ENCODE data around the gene PDXP.

Gene PDXP

GRCh38 chr22:37617431-37617830 is 41.1 kb upstream of the PDXP start:
- TF ChIP-seq, protein P1, sequence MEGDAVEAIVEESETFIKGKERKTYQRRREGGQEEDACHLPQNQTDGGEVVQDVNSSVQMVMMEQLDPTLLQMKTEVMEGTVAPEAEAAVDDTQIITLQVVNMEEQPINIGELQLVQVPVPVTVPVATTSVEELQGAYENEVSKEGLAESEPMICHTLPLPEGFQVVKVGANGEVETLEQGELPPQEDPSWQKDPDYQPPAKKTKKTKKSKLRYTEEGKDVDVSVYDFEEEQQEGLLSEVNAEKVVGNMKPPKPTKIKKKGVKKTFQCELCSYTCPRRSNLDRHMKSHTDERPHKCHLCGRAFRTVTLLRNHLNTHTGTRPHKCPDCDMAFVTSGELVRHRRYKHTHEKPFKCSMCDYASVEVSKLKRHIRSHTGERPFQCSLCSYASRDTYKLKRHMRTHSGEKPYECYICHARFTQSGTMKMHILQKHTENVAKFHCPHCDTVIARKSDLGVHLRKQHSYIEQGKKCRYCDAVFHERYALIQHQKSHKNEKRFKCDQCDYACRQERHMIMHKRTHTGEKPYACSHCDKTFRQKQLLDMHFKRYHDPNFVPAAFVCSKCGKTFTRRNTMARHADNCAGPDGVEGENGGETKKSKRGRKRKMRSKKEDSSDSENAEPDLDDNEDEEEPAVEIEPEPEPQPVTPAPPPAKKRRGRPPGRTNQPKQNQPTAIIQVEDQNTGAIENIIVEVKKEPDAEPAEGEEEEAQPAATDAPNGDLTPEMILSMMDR (IDR thresholded peaks at IDR 0.05; ENCODE audit: insufficient read depth, missing control alignments) = no peak
- DNase-seq (ENCODE audit: insufficient read length, low spot score) (no peak), FAIRE-seq (no peak)

DNA sequence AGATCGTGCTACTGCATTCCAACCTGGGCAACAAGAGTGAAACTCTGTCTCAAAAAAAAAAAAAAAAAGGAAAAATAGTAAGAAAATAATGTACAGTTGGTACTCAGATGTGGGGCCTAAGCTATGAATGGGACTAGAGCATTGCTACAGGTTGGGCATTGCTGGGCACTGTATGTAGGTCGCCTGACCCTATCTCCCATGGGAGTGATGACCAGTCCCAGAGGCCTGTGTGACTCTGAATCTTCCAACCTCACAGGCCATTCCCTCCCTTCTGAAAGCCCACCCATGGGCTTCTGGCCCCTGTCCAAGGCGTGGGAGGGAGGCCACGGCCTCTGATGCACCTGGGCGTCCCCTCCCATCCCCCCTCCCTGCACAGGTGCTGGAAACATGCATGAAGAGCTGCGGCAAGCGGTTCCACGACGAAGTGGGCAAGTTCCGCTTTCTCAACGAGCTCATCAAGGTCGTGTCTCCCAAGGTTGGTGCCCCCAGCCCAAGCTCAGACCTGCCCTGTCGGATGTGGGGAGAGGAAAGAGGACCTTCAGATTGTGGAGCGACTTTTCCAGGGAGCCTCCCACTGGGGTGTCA is 40.4 kb upstream of the PDXP start:
- FAIRE-seq (no peak), DNase-seq (ENCODE audit: insufficient read length, low spot score) (peak; percentile 1)
- TF ChIP-seq, protein P1 (IDR thresholded peaks at IDR 0.05; ENCODE audit: insufficient read depth, missing control alignments) = no peak

DNA sequence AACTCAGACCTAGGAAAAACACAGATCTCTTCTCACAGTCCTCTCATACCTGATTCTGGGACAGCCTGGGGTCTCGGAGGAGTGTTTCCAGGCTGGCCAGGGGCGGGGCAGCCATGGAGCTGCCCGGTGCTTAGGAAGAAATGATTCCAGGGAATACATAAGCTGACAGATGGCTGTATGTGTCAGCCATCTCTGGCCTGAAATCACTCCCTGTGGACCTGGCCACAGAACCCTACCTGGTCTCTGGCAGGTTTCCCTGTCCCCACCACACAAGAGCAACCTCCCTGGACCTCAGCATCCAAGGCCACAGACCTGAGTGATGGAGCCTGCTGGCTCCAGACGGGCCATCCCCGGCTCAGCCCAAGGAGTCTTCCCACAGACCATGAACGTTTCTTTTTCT is 39.8 kb upstream of the PDXP start:
- no peak for FAIRE-seq
- TF ChIP-seq, protein P1 (IDR thresholded peaks at IDR 0.05; ENCODE audit: insufficient read depth, missing control alignments) = no peak

GRCh38 chr22:37619991-37620390 is 38.5 kb upstream of the PDXP start:
- FAIRE-seq (no peak), DNase-seq (ENCODE audit: insufficient read length, low spot score) (no peak)
- TF ChIP-seq, protein P1 (IDR thresholded peaks at IDR 0.05; ENCODE audit: insufficient read depth, missing control alignments) = no peak

More for the DNA sequence above, 39.8 kb upstream of the PDXP start:
- peak; percentile 1 for DNase-seq (ENCODE audit: insufficient read length, low spot score)

DNA sequence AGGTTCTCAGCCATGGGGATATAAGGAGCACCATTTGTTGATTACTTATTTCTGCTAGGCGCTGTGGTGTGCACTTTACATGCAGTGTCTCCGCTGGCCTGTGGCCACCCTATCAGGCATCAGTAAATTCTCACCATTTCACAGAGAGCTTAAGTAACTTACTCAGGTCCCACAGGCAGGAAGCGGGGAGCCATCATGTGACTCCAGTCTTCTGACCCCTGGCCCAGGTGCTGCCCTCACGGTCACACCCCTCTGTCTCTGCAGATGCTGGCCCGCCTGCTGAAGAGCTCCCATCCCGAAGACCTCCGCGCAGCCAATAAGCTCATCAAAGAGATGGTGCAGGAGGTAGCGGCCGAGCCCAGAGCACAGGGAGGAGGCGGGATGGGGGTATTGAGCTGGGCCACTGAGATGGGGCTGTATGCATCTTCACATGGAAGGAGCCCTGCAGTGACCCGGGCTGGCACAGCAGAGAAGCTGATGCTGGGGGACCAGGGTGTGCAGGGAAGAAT is 37.1 kb upstream of the PDXP start:
- DNase-seq (ENCODE audit: insufficient read length, low spot score) (no peak), FAIRE-seq (no peak)
- TF ChIP-seq, protein P1 (IDR thresholded peaks at IDR 0.05; ENCODE audit: insufficient read depth, missing control alignments) = no peak

- FAIRE-seq (no peak), DNase-seq (ENCODE audit: insufficient read length, low spot score) (peak; percentile 66)
- TF ChIP-seq, protein P1 (IDR thresholded peaks at IDR 0.05; ENCODE audit: insufficient read depth, missing control alignments) = peak; percentile 61
Observed at GRCh38 chr22:37623075-37624016, 35.2 kb upstream of the PDXP start.

Data from D721Med (cell line).